Daoy (cell line): ENCODE data around the gene TXNDC11. TPM values are rescaled to one million over a fixed set of nuclear protein-coding genes. Genes with fewer than 3 reads are reported as not detected.

Experiments
- DNase-seq: peaks from one replicate; pipeline ENCODE4 v3.0.0-alpha.2; 2015; ENCODE audit warnings: low read depth
- total RNA-seq: library from RNA; depleted of rRNA; stranded (reverse); fragments of >200 nt; shearing (Covaris generic); gene quantifications from 2 replicates; pipeline ENCODE4 v1.2.3, GENCODE V29; 2014

TXNDC11 gene
- total RNA-seq, 1 experiment from 2014 or later: 15.8 TPM

GRCh38 chr16:11674818-11675560 lies 67.7 kb downstream of the TXNDC11 start:
- peak; percentile 55 for DNase-seq

GRCh38 chr16:11674001-11674817 lies 68.4 kb downstream of the TXNDC11 start:
- no peak for DNase-seq

DNA sequence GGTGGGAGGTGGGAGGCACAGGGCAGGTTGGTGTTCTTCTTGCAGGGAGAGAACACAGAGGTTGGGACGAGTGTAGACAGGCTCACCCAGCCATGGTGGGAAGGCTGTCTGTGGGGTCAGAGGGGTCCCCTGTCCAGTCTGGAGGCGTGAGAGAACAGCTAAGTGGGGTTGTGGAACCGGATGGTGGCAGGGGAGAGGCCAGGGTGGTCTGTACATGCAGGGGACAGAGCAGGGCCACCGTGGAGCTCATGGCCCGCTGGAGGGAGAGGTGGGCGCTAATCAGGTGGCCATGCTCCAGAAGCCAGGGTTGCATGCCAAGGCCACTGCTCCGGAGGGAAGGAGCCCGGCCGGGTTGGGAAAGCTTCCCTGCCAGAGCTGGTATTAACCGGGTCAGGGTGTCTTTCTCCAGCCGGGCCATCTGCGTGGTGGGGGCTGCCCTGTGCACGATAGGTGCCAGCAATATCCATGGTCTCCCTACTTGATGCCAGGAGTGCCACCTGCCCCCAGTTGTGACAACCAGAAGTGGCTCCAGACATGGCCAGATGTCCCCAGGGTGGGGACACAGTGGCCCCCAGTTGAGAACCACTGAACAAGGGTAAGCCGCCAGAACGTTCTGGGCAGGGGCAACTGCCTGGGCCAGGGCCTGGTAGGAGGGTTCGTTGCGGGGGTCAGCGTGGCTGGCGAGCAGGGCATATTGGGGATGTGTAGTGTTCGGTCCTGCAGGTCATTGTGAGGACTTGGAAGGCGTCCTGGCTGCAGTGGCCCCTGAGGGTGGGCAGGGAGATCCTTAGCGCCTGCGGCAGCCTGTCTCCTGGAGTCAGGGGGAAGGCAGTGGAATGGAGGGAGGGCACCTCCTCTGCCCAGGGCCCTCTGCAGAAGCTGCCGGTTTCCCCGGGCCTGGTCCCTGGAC lies 69.3 kb downstream of the TXNDC11 start:
- DNase-seq: no peak

DNA sequence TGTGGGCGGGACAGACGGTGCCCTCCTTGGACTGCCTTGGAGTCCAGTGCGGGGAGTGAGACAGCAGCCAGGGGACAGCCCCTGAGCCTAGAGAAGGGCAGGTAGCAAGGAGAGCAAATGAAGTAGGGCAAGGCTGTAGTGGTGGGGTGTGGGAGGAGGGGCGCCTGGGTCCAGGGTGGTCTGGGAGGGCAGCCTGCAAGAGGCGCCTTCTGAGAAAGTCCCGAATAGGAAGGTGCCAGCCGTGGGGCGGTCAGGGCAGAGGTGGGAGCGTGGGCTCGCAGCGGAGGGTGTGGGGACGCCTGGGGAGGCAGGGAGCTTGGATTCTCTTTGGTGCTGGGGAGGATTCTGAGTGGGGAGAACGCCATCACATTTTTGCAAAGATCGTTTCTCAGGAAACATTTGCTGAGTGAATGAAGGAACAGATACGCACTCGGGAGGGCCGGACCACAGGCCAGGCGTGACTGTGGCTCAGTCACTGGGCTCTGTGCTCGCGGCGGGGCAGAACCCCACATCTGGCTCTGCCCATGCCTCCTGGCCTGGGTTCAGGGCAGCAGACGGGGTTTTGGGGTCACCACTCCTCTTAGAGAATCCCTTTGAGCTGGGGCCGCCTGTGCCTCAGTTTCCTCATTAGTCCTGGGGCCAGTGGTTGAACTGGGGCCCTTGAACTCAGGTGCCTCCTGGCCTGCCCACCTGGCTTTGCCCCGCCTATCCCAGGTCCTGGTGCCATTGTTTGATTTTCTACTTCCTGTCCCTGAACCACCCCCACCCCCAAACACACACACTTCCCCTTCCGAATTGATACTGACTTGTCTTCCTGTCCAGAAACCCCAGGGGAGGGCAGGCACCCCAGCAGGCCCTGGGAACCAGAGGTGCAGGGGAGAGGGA lies 70.2 kb downstream of the TXNDC11 start:
- DNase-seq: no peak

DNA sequence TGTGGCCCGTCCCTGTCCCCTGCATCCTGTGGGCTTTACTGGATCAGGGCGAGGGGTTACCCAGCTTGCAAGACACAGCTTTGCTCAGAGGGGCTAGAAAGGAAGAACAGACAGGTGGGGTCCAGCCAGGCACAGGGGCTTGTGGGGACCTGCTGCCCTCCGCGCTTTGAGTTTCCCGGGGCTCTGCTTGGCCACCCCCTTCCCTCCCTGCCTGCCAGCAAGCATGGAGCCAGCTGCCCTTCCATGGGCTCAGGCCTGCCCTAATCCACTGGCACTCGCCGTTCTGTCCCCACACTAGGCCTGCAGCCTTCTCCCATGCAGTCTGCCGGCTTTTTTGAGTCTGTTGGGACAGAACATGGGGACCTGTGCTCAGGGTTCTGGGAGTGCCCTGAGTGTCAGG lies 71.0 kb downstream of the TXNDC11 start:
- DNase-seq: no peak

GRCh38 chr16:11671271-11671670 lies 71.4 kb downstream of the TXNDC11 start:
- DNase-seq: no peak

- no peak for DNase-seq
These were observed 72.2 kb downstream of the TXNDC11 start for GRCh38 chr16:11670171-11671131.

- no peak for DNase-seq
These were observed 73.1 kb downstream of the TXNDC11 start for GRCh38 chr16:11669380-11670146.

- DNase-seq: no peak
These were observed 73.9 kb downstream of the TXNDC11 start for GRCh38 chr16:11668623-11669379.

DNA sequence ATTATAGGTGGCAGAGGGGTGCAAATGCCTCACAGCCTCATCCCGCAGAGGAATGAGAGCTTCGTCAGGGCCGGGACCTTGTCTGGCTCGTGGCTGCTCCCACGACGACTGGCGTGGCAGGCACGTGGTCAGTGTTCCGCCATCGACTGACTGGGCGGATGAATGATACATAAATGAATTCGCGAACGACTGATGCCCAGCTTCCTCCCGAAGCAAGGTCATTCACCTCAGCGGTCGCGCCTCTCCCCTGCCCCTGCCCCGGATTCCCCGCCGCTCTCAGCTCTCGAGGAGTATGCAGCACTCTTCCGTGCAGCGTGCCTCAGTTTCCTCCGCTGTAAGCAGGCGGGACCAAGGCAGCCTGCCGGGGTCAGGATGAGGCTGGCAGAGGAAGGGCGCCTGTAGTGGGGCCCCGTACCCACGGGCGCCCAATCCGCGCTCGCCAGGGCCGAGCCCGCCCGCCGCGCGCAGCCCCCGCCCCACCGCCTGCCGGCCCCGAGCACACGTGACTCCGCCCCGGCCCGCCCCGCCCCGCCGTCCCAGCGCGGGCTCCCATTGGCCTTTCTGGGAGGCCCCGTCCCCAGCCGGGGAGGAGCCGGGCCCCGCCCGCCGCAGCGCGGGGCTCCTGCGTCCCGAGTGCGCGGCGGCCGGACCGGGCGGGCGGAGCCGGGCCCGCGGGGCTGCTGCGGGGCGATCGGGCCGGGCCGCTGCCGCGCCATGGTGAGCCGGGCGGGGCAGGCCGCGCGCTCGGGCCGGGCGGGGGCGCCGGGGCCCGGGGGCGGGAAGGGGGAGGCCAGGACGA lies 74.6 kb downstream of the TXNDC11 start, which contains the start of gene SNN:
Gene SNN, plus strand, starts transcription at position 632 of the 799 bp plus-strand sequence. CDS start 7,605 bp downstream, outside the sequence.
- peak; percentile 88 for DNase-seq

DNA sequence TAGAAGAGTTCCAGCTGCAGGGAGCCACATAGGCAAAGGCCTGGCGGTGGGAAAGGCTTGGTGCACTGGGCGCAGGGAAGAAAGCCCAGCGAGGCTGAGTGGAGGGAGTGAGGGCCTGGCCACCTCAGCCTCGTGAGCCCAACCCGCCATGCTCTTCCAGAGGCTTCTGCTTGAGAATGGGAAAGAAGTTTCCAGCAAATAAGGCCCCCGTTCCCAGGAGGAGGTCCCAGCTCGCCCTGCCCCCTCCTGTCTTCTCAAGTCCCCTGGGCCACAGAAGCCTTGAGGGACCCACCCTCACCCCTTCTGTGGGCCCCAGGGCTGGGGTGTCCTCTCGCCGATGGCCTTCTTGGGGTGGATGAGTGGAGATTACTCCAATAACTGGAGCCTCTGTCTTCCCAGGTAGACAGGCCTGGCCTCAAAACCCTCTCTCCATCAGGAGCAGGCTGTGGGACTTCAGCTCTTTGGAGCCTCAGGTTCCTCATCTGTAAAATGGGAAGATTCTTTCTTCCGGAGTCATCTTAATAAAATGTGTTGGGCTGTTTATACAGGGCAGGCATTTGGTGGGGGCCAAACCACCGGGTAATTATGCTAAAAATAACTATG lies 75.3 kb downstream of the TXNDC11 start:
- DNase-seq: no peak

DNA sequence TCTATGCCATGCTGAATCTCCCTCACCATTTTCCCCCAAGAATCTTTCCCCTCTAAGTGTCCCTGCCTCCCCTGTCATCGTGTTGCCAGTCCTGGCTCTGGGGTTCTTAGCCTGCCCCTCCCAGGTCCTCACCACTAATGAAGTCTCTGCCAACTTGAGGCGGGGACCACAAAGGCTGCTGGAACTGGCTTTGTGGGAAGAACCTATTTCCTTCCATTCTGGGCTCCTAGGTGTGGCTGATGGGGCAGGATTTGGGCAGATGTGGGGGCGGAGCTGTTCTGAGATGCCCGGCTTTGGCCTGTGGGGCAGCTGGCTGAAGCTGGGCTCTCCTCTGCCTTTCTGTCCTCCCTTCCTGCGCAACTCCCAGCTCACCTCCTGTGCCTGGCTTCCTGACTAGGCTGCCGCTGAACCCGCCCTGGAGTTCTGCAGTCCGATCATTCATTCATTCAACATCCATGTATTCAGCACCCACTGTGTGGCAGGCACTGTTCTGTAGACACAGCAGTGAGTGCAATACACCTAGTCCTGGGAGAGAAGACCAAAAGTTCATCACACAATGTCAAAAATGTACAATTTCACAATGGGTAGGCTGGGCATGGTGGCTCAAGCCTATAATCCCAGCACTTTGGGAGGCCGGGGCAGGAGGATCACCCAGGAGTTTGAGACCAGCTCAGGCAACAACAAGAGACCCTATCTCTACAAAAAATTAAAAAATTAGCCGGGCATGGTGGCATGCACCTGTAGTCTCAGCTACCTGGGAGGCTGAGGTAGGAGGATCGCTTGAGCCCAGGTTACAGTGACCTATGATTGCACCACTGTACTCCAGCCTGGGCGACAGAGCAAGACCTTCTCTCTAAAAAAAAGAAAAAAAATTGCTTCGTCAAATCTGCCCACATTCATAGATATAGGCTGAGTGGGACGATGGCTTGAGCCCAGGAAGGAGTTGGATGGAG lies 76.3 kb downstream of the TXNDC11 start:
- no peak for DNase-seq

DNA sequence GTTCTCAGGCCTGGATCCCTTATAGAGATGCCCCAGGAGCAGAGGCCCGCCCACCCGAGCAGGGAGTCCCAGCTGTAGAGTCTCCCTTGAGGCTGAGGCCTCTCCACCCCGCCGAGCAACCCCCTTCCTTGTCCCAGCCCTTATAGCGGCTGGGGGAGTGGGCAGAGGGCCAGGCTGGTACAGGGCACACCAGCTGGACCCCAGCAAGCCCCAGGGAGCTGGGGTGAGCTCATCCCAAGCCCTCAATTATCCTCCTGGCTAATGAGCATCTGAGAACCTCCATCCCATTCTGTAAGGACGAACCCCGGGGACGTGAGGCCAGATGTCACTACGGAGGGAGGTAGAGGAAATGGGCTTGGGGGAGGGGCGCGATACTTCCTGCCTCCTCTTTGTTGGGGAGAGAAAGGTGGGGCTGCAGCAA lies 77.6 kb downstream of the TXNDC11 start:
- DNase-seq: no peak

DNA sequence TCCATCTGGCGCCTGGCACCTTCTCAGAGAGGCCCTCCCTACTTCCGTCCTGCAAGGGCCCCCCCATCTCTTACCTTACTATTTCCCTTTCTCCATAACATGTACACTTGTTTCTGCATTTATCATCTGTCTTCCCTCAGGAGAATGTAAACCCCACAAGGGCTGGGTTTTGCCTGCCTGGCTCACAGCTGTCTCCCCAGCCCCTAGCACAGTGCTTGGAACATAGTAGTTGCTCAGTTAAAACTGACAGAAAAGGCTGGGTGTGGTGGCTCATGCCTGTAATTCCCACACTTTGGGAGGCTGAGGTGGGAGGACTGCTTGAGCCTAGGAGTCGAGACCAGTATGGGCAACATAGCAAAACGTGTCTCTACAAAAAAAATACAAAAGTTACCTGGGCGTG lies 80.1 kb downstream of the TXNDC11 start:
- DNase-seq: no peak

GRCh38 chr16:11660565-11660964 lies 82.1 kb downstream of the TXNDC11 start:
- DNase-seq: no peak
